Hematopoietic multipotent progenitor cell treated with erythropoietin and hydrocortisone succinate and interleukin-3 and kit ligand, for 8 days (in vitro differentiated cells): ENCODE data around the gene DUOXA1.

Source experiments
- DNase-seq: peaks from one replicate; pipeline ENCODE4 v3.0.0-alpha.2; 2015

Gene DUOXA1

DNA sequence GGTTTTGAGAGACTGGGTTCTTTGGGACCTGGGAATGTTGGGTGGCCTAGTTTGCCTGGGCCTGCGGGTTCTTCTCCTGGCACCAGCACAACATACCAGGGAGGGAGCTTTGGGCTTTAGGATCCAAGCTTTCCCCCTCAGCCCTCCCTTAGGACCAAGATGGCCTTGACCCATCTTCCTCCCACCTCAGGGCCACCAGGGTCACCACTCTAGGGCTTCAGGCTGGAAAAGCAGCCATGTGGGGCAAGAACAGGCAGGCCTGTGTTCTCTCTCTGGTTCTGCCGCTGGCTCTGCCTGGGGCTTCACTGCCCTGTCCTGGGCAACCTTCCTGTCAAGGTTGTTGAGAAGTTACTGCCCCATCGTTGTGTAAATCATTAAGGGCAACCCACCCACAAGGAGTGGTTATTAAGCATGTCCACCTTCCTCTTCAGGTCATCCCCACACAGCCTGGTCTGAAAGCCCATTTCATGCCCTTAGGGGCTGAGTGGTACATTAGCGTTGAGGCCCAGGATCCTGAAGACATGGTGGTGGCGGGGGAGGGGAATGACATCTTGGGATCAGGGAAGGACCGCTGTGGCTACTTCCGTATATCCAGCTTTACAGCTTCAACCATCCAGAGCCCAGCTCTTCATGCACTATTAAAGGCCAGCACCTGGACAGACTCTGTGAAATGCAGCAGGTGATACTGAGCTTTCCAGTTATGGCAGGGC, 767 bp upstream of the DUOXA1 start:
- DNase-seq, result no peak

DNA sequence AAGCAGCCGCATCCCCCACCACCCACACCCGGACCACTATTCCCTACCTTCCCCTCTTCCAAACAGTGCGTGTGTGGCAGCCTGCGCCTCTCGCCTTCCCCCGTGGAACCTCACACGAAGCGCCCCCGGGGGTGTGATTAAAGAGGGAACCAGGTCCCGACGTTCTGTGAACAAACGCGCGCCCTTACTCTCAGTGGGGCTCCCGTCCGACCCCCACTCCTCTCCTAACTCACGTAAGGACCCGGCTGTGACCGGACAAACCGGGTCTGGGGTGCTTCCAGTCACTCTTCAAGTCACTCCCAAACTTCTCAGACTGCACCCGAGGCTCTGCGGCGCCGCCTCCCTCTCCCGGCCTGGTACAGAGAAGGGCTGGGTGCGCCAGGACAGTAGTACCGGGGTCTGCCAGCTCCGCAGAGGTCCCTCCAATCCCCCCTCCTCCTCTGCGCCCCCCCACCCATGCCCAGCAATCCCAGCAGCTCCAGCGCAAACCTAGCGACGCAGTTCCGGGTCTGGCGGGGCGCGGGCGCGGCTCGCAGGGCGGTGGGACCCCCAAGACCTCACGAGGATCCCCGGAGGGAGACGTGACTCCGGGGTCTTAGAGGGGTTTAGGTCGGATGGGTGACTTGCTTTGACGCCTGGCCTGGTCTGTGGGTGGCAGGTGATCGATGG, 574 bp downstream of the DUOXA1 start:
- no peak for DNase-seq

DNA sequence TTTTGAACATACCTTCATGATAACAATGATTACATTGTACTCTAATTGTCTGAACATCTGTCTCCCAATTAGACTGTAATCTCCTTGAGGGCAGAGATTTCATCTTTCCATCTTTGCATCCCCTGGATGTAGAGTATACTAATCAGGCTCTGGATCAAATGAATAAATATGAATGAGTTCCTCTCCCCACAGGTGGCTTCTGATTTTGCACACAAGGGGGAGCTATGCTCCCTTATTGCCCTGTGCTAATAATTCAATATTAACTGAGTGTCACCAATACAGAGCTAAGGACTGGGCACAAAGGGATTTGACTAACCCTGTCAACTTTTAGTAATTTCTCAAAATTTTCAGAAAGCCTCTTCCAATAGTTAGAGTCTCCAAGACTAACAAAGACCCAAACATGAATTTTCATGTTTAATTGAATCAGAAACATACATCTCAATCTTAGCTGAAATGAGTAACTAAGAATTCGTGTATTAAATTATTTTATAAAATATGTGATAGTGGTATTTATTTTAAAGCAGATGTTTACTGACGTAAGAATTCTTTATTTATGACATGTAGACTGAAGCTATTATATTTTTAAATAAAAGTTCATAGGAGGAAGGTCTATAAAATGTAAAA, 3.0 kb downstream of the DUOXA1 start:
- DNase-seq, result peak; percentile 69

DNA sequence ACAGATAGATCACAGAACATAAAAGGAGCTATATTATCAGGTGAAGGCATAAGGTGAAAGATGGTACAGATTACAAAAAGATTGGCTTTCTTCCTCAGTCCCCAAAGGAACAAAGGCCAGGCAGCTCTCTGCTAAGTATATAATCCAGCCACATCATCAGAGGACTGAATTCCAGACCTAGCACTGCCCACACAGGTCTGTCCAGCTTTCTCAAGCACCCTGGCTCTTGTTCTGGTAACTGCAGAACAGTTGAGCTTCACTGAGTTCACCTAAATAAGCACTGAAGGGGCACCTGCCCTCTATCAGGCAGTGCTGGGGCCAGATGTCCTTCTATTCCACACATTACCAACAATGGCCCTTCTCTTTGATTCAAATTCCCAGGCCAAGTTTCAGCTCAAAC, 6.3 kb downstream of the DUOXA1 start:
- DNase-seq, result no peak

DNA sequence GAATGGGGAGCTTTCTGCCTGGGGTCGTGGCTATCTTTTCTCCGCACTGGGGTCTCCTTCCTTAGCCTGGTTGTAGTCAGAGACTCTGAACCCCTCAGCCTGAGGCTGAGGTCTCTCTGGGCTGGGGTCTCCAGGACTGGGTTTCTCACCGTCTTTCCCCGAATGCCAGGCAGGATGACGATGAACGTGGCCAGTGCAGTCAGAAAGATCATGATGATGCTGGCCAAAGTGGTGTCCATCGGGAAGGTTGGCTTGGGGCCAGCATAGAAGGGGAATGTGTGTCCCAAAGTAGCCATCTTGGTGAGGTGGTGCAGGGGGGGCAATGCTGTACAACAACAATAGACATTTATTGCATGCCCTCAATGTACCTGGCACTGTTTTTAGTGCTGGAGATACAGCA, 7.0 kb downstream of the DUOXA1 start:
- DNase-seq, result no peak

DNA sequence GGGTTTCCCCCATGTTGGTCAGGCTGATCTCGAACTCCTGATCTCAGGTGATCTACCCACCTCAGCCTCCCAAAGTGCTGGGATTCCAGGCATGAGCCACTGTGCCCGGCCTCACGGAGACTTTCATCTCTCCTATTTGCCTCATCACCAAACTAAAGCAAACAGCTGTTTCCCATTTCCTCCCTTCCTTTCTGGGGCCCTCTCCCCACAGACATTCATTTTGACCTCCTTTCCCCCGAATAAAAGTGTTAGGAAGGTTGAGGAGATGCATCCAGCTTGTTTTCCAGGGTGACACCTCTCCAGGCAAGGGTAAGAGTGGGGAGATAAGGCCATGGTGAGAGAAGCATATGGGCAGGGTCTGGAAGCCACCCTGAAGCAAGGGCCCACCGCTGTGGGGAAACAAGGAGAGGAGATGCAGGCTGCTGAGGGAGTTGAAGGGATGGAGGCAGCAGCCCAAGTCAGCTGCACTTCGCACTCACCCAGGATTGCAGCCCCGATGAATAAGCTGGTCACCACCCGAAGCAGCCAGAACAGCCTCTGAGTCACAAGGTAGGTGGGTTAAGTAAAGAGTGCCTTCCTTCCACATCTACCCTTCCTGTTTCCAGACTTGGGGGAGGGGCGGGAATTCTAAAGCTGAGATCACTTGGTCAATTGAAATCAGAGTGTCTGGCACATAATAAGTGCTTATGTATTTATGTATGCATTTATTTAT, 7.8 kb downstream of the DUOXA1 start:
- DNase-seq, result no peak

DNA sequence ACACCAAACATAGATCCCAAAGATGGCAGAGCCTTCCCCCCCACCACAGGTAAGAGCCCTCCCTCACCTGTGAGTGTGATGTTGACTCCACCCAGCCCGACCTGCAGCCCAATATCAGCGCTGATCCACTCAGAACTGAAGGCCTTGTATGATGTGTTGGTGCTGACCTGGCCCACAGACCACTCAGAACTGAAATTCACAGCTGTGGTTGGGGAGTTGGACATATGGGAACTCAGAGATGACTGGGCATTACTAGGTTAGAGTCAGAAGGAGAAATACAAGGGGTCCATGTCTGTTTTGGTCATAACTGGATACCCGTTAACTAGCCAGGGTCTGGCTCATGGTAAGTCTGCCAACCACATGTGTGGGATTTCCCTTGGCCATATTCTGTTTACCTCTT, 8.7 kb downstream of the DUOXA1 start:
- no peak for DNase-seq

DNA sequence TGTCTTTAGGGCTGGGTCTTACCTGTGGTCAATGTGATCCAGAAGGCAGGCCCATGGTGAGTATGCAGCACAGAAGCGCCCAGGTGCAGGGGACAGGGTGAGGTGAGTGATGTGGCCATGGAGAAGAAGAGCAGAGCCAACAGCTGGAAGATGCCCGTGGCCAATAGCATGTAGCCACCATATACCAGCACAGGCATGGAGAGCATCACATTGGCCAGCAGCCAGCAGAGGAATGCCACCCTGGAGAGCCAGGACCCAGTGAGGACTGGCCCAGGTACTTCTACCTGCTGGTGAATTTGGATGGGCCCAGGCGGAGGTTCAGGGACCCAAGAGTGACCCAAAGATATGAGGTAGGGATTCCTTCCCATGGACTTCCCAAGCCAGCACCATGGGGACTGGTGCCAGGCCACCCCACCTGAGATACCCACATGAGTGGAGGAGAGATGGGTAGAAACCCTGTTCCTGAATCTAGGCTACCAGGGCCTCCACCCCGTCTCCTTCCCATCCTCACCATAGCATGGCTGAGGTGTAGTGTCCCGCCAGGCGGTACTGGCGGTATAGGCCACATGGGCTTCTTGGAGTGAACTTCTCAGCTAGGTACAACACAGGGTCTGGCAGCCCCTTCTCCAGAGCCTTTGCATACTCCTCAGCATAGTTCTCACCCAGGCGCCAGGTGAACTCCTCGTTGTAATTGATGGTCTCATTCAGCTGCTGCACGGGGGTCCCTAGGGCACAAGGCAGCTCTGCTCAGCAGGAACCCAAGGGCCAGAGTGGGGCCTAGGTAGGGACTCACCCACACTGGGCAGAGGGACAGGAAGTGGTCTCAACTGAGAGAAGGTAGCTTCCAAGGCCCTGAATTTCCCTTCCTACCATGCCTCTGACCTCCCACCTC, 9.4 kb downstream of the DUOXA1 start:
- DNase-seq, result no peak

DNA sequence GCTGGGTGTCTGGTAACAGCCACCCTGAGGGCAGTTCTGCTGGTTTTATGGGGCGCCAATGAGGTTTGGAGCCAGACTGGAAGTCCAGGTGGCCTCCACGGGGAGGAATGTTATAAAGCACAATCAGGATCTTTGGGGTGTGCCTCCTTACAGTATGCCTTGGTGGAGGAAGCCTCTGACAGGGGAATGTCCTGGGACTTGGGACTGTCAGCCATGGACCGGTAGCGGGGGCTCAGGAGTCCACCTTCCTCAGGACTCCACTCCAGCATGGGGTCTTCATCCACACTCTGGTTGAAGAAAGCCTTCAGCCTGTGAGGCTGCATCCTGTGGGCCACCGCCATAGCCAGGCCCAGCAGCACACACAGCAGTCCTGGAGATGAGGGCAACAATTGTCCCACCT, 10.7 kb downstream of the DUOXA1 start:
- no peak for DNase-seq

DNA sequence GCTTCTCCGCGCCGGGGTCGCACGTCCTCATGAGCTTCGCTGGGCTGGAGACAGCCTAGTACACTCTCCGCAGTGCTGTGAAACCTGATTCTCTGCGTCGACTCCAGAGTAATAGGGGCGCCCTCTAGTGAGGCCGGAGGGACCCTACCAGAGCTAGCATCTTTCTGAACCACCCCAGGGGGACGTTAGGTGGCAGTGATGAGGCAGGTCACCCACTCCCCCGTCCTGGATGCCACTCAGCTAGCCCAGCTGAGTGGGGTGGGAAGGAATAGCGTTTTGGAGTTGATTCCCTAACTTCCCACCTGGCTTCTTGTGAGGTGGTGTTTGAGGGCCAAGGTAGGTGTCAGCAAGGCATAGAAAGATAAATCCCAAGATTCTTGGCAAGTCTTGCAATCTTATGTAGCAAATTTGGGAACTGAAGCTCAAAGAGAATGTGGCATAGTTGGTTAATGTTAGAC, 11.5 kb downstream of the DUOXA1 start:
- DNase-seq, result peak; percentile 89

DNA sequence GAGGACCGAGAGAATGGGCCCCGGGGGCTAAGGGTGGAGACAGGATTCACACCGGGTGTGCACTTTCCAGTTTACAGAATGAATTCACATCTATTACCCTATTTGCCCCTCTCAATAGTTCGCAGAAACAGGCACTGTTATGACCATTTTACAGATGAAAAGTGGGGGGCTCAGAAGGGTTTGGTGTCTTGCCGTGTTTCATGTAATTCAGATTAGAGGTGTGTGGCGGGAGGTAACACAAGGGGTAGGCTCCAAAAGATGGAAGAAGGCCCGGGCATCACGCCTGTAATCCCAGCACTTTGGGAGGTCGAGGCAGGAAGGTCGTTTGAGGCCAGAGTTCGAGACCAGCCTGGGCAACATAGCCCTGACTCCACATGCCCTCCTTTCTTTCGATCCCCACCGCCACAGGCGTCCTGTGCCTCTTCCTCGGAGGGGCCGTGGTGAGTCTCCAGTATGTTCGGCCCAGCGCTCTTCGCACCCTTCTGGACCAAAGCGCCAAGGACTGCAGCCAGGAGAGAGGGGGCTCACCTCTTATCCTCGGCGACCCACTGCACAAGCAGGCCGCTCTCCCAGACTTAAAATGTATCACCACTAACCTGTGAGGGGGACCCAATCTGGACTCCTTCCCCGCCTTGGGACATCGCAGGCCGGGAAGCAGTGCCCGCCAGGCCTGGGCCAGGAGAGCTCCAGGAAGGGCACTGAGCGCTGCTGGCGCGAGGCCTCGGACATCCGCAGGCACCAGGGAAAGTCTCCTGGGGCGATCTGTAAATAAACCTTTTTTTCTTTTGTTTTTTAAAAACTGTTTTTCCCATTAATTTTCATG, 12.2 kb downstream of the DUOXA1 start:
- DNase-seq, result no peak

DNA sequence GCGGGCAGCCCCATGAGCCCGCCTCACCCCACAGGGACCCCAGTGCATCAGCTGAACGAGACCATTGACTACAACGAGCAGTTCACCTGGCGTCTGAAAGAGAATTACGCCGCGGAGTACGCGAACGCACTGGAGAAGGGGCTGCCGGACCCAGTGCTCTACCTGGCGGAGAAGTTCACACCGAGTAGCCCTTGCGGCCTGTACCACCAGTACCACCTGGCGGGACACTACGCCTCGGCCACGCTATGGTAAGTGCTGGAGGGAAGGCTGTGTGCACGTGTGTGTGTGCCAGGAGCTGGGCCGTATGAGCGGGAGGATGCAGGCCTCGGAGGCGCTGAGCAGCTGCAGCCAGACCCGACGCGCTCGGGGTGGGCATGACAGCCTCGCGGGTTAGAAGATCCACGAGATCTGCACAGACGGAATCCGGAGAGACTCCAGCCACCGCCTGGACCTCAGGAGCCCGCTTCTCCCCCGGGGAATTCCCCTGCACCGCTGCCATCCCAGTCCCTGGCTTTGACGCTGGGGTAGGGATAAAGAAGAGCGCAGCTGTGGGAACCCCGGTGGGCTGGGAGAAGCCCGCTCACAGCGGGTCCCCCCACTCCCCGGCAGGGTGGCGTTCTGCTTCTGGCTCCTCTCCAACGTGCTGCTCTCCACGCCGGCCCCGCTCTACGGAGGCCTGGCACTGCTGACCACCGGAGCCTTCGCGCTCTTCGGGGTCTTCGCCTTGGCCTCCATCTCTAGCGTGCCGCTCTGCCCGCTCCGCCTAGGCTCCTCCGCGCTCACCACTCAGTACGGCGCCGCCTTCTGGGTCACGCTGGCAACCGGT, 13.0 kb downstream of the DUOXA1 start:
- no peak for DNase-seq

DNA sequence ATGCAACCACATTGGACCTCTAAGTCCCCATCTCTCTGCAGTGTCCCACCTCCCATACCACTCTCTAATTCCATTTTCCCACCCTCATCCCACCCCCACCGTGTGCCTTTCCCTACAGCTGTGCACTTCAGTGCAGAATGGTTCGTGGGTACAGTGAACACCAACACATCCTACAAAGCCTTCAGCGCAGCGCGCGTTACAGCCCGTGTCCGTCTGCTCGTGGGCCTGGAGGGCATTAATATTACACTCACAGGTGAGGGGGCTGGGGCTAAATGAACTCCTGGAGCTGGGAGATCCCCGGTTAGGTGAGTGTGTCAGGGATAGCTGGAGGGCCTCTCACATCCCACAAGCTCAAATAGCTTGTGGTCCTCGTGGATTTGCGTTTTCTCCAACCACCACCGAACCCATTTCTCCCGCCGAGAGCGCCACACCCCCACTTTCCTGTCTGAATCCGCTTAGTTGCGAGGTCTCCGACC, 13.6 kb downstream of the DUOXA1 start:
- no peak for DNase-seq

DNA sequence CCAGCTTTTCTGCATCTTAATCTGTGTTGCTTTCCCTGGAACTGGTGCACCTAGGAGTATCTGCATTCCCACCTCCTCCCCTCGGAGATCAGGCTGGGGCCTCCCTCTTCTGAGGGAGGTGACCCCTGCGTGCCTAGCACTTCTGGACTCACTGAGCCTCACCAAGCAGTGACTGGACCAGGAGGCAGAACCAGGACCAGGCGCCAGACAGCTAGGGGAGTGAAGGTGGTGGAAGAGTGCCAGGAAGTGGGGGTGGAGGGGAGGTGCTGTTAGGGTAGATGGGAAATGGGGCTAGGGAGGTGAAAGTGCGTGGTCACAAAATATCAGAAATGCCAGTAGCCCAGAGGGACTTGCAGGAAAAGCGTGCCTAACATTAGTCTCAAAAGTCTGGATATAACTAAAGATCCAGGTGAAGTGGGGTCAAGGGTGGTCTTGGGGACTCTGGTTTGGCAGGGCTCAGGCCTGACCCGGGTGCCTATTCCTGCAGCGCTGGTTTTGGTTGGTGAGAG, 14.3 kb downstream of the DUOXA1 start:
- DNase-seq, result no peak

DNA sequence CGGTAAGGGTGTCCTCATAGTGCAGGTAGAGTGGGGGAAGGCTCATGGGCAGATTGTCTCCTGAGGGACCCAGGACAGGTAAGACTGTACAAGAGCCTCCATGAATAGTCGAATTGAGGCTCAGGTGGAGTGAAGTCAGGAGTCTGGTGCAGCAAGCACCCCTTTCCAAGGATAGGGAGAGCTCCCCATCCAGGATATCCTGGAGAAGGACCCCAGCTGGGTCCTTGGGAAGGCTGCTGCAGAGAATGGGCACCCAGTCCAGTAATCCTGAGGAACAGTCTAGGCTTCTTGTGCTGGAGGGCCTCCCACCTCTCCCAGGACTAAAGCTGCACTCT, 15.0 kb downstream of the DUOXA1 start:
- DNase-seq, result no peak

DNA sequence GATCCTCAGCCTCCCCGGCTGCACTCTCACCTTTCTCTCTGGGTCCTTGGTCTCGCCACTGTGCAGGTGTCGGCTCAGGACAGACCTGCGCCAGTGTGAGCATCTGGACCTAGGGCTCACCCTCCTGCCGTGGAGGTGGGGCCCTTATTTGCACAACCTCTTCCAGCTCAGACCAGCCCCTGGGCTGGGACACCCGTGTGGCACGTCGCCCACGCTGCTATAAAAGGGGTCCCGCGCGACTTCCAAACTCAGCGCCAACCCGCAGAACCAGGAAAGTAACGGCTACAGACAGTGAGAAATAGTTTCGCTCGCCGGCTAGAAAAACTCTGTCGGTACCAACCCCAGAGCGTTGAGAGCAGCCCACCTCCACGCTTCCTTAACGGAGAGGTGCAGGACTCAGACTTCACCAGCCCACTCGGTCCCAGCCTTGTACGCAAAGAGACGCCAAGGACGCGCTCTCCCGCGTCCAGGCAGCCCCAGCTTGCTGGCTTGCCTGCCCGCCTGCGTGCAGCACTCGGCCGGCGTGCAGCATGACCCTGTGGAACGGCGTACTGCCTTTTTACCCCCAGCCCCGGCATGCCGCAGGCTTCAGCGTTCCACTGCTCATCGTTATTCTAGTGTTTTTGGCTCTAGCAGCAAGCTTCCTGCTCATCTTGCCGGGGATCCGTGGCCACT, 15.5 kb downstream of the DUOXA1 start, which contains the start of the genes DUOX2 and DUOXA2:
Gene DUOX2, minus strand, starts transcription at position 97 of the 675 bp plus-strand sequence. CDS start 761 bp downstream, outside the sequence.
Gene DUOXA2, plus strand, starts transcription at position 251 of the 675 bp plus-strand sequence. Its CDS starts 280 bp downstream, at position 531.
- DNase-seq, result no peak

DNA sequence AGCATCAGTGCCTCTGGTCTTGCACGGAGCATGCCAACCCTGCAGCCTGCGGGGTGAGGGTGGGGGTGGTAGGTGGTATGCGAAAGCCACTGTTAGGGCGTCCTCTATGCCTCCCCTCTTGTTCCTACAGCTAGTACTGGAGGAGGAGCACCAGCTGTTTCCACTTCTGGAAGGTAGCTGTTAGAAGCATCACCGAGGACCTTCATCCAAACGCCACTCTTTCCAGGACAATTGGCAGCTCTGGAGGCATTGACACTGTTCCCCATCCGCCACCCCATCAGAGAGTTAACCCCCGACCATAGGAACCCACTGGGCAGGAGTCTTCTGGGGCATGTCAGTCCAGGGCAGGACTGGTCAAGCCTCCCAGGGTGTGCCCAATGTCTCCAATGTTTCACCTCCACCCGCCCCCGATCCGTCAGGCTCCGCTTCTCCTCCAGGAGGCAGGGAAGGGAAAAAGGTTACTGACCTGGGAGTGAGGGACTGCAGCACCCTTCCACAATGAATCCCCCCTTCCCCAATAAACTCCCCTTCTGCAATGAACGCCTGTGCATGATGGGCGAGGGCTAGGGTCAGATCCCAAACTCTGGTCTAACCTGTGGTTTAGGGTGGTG, 16.2 kb downstream of the DUOXA1 start:
- no peak for DNase-seq

DNA sequence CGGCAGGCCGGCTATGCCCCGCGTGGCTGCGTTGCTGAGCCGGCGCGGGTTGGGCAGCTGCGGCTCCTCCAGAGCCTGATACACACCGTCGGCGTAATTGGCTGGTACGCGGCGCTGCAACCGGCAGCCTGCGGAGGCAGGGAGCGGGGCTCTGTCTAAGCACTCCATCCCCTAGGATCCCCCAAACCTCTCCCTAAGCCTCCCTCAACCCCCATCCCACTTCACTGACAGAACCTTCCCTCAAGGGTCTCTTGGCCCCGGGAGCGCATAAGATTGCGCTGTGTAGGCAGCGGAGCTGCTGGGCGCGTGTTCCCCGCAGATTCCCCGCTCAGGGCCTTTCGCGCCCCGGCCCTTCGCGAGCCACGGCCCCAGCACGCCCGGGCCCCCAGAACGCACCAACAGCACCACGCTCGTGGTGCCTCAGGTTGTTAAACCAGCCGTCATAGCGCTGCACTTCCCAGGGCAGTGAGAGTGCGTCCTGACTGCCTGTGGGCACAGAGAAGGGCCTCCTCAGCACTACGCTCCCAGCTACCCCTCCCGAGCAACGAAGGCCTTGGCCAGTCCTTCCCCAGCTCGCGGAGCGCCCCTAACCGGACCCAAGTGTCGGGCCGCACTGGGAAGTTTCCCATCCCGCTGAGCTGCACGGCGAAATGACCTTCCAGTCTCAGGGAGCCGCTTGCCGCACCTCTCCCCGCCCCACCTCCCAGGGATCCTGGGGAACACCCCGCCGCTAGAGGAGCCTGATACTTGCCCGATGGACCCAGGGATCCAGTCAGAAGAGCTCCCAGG, 16.9 kb downstream of the DUOXA1 start:
- no peak for DNase-seq
